GM12878 (cell line): ENCODE data around the gene LHFPL3. TPM values are rescaled to one million over a fixed set of nuclear protein-coding genes. Genes with fewer than 3 reads are reported as not detected.

Source experiments
- ATAC-seq: fragments of 200-7000 bp; cut with Tn5 transposase; 3 replicates; pipeline ENCODE4 v1.9.1; 2020; ENCODE audit warnings: mild to moderate bottlenecking, moderate library complexity
- BruUV-seq: library from RNA; stranded (reverse); fragments of 400-500 nt; replicated peaks from 2 replicates; lab custom pipeline; 2021; lab: Mats Ljungman, UMichigan
- CTCF ChIA-PET: fragments of 300-600 bp; sonication (Branson Sonifier 250); formaldehyde crosslinking; extraction: SDS; loops from one replicate; lab custom pipeline; 2021; ENCODE audit warnings: inconsistent platforms; lab: Yijun Ruan, JAX
- POLR2A ChIA-PET: fragments of 350-600 bp; formaldehyde crosslinking; extraction: SDS; loops from one replicate; lab custom pipeline; 2021; ENCODE audit warnings: inconsistent platforms; lab: Charles Lee
- RAD21 ChIA-PET: fragments of 300-600 bp; sonication (Branson Sonifier 250); formaldehyde crosslinking; loops from one replicate; lab custom pipeline; 2023; ENCODE audit warnings: antibody characterized with exemption; ENCODE audit not compliant: unreplicated experiment; lab: Charles Lee
- SMC1A ChIA-PET: fragments of 300-600 bp; sonication (Branson Sonifier 250); formaldehyde crosslinking; loops from one replicate; lab custom pipeline; 2023; ENCODE audit not compliant: unreplicated experiment, uncharacterized antibody; lab: Charles Lee
- DNase-seq: peaks from one replicate; pipeline ENCODE4 v3.0.0-alpha.2; 2011; ENCODE audit warnings: low read depth, low spot score
- FAIRE-seq: peaks from 3 replicates; lab custom pipeline; 2011; peaks lifted over from hg19 to GRCh38; lab: Jason Lieb, UNC
- H2AFZ ChIP-seq: 2 replicates; pipeline ENCODE4 v1.6.0; 2011; ENCODE audit warnings: low read depth, low read length, control low read depth; ENCODE audit not compliant: control insufficient read depth
- H3K27ac ChIP-seq: 2 replicates; pipeline ENCODE4 v1.5.1; 2011; ENCODE audit warnings: control low read depth; ENCODE audit not compliant: control insufficient read depth, insufficient read depth
- H3K27me3 ChIP-seq, 2 experiments: replicated peaks in 1 of 2; 2 replicates each; pipeline versions ENCODE4 v1.6.0 to v1.6.1; 2011; ENCODE audit warnings: low read length in 1 of 2; ENCODE audit not compliant: control insufficient read depth in 2 of 2, insufficient read depth in 2 of 2
- H3K36me3 ChIP-seq, 2 experiments: 2 replicates each; pipeline ENCODE4 v1.5.1; 2011; ENCODE audit warnings: low read length in 1 of 2; ENCODE audit not compliant: control insufficient read depth in 2 of 2, insufficient read depth in 2 of 2
- H3K4me1 ChIP-seq: 2 replicates; pipeline ENCODE4 v1.6.1; 2011; ENCODE audit warnings: mild to moderate bottlenecking, low read length, moderate library complexity, mixed read lengths; ENCODE audit not compliant: control insufficient read depth, insufficient read depth
- H3K4me2 ChIP-seq: 2 replicates; pipeline ENCODE4 v1.6.0; 2011; ENCODE audit warnings: control low read depth; ENCODE audit not compliant: control insufficient read depth, insufficient read depth
- H3K4me3 ChIP-seq: fragments of 200-600 bp; sonication (generic); 2 replicates; pipeline ENCODE4 v1.5.1; 2016
- H3K79me2 ChIP-seq: 2 replicates; pipeline ENCODE4 v1.6.0; 2011; ENCODE audit warnings: low read length; ENCODE audit not compliant: control insufficient read depth, insufficient read depth
- H3K9ac ChIP-seq: 2 replicates; pipeline ENCODE4 v1.8.0; 2011; ENCODE audit warnings: low read length, control low read depth, mixed read lengths; ENCODE audit not compliant: control insufficient read depth, insufficient read depth
- H3K9me3 ChIP-seq: replicated peaks from 3 replicates; pipeline ENCODE4 v1.5.1; 2011; ENCODE audit warnings: mild to moderate bottlenecking, low read length; ENCODE audit not compliant: control insufficient read depth, insufficient read depth
- H4K20me1 ChIP-seq: 2 replicates; pipeline ENCODE4 v1.6.0; 2011; ENCODE audit not compliant: control insufficient read depth, insufficient read depth
- CBX5 ChIP-seq: sonication (generic); IDR thresholded peaks from 2 replicates; pipeline ENCODE4 v1.6.1; 2016; ENCODE audit warnings: low read depth, moderate library complexity, mild to moderate bottlenecking, inconsistent platforms
- IKZF1 ChIP-seq: fragments of 450-650 bp; conservative IDR thresholded peaks from 2 replicates; pipeline ENCODE4 v1.6.1; 2017; ENCODE audit warnings: antibody characterized with exemption, mild to moderate bottlenecking
- NFYB ChIP-seq: IDR thresholded peaks from 2 replicates; pipeline ENCODE4 v1.6.1; 2011; ENCODE audit warnings: low read depth, mild to moderate bottlenecking, low read length, improper control_type of control experiment, moderate library complexity; ENCODE audit not compliant: insufficient read depth
- SP1 ChIP-seq: IDR thresholded peaks from one replicate; pipeline ENCODE4 v1.6.1; 2011; ENCODE audit warnings: low read depth, low read length
- TCF7 ChIP-seq: IDR thresholded peaks from 2 replicates; pipeline ENCODE4 v1.6.1; 2014; ENCODE audit warnings: antibody characterized with exemption, borderline replicate concordance
- ZNF217 ChIP-seq: fragments of 450-650 bp; IDR thresholded peaks from 2 replicates; pipeline ENCODE4 v1.6.1; 2017; ENCODE audit warnings: antibody characterized with exemption, mild to moderate bottlenecking
- WGBS: methylation state at CpG from one replicate; pipeline ENCODE4 v1.1.6; 2016; ENCODE audit warnings: low lambda C conversion rate; ENCODE audit not compliant: insufficient replicate concordance, insufficient coverage; ENCODE audit errors: missing lambda C conversion rate; 5-methylcytosine and 5-hydroxymethylcytosine counted together
- in situ Hi-C: fragments of 300-500 bp; cut with MboI; formaldehyde crosslinking; loops from 9 replicates; pipeline ENCODE4 v1.14.3; 2018; ENCODE audit warnings: mixed read lengths
- intact Hi-C: fragments of 100-400 bp; cut with micrococcal nuclease; formaldehyde crosslinking; loops from one replicate; pipeline ENCODE4 v1.14.2; 2022; ENCODE audit not compliant: unreplicated experiment
- polyA plus RNA-seq, 11 experiments: library from polyadenylated mRNA; depleted of rRNA in 4 of 11; unstranded in 6 of 11; stranded (reverse) in 5 of 11; fragments of >200 nt; fragmentation: Nextera tagmentation in 4 of 11; fragmentation: Illumina TruSeq in 1 of 11; extraction: Ambion mirVana in 4 of 11; extraction: Trizol in 1 of 11; gene quantifications; 1 replicate in 1 of 11; 2 replicates in 10 of 11; pipeline versions ENCODE4 v1.2.1 to v1.2.3, GENCODE V29; 2011 to 2016; ENCODE audit warnings: inconsistent platforms in 2 of 11, missing spikeins in 2 of 11, low read depth in 1 of 11
- total RNA-seq, 4 experiments: library from RNA; depleted of rRNA in 3 of 4; stranded (reverse); fragments of >200 nt in 3 of 4; fragmentation: Illumina TruSeq in 1 of 4; extraction: Trizol in 1 of 4; gene quantifications; 2 replicates each; pipeline versions ENCODE4 v1.2.1 to v1.2.3, GENCODE V29; 2013 to 2021
- TF ChIP-seq, protein P1 (sequence below): IDR thresholded peaks from 2 replicates; pipeline ENCODE4 v1.6.1; 2012; ENCODE audit warnings: low read depth, low read length, improper control_type of control experiment
- TF ChIP-seq, protein P2 (sequence below): IDR thresholded peaks from 2 replicates; pipeline ENCODE4 v1.6.1; 2012; ENCODE audit warnings: mild to moderate bottlenecking, low read depth, low read length

The LHFPL3 gene
- total and polyA plus RNA-seq, 10 of the 15 experiments (the other 5 are each of a cell fraction or from before 2014, with no cell fraction given), result 0.09 TPM; not detected in 9

DNA sequence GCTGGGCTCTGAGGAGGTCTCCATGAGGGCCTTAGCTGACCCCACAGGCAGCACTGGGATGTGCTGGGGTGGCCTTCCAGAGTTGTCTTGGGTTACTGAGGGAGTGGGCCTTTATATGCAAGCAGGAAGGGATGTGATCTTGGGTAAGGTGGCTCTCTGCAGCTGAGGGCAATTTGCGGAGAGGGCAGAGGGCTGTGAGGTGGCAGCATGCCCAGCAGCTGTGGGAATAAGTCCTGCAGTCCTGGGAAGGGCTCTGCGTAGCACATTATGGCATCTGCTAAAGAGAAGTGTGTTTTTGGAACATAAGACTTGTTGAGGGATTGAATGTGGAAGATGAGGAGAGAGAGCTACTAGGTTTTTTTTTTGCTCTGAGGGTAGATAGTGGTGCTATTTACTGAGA is 586.0 kb downstream of the LHFPL3 start:
- in situ Hi-C loops, result loop anchor here (10.0 kb wide), 2 partner anchors 570 to 1340 kb away; no protein-coding TSS in a partner anchor
- ChIA-PET RAD21 (interaction anchor here (0.7 to 8.9 kb wide), 4 partner anchors 10 to 52 kb away, joined by 3 to 217 read pairs (median 5); no protein-coding TSS in a partner anchor), CTCF (interaction anchor here (1.1 to 15.6 kb wide), 5 partner anchors 8 to 1340 kb away, joined by 3 to 581 read pairs (median 40); no protein-coding TSS in a partner anchor), POLR2A (no interaction called here), SMC1A (interaction anchor here (0.9 to 11.6 kb wide), 6 partner anchors 12 to 683 kb away, joined by 3 to 413 read pairs (median 6); no protein-coding TSS in a partner anchor)
- no peak overlapping the region for H3K4me3 ChIP-seq
- DNase-seq (no peak), FAIRE-seq (no peak), ATAC-seq (no peak)
- H4K20me1 ChIP-seq, result no peaks in the 10 kb centered on the region
- no peaks in the 10 kb centered on the region for H3K9me3 ChIP-seq
- no peaks in the 10 kb centered on the region for H3K79me2 ChIP-seq
- no peak overlapping the region for H3K9ac ChIP-seq
- H3K27me3 ChIP-seq, result no peaks in the 10 kb centered on the region
- H2AFZ ChIP-seq, result no peak overlapping the region
- no peak overlapping the region for H3K27ac ChIP-seq
- H3K4me2 ChIP-seq, result no peak overlapping the region
- 88% methylated on average over 2 of the region's 2 CpGs for WGBS
- intact Hi-C loops, result loop anchor here (10.0 kb wide), 2 partner anchors 150 to 1340 kb away; no protein-coding TSS in a partner anchor
- H3K36me3 ChIP-seq, result no peaks in the 10 kb centered on the region
- TF ChIP-seq, protein P1, sequence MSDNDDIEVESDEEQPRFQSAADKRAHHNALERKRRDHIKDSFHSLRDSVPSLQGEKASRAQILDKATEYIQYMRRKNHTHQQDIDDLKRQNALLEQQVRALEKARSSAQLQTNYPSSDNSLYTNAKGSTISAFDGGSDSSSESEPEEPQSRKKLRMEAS, result no peak
- TF ChIP-seq SP1 (no peak), NFYB (no peak), IKZF1 (no peak), ZNF217 (no peak), TCF7 (no peak), CBX5 (no peak)
- TF ChIP-seq, protein P2, sequence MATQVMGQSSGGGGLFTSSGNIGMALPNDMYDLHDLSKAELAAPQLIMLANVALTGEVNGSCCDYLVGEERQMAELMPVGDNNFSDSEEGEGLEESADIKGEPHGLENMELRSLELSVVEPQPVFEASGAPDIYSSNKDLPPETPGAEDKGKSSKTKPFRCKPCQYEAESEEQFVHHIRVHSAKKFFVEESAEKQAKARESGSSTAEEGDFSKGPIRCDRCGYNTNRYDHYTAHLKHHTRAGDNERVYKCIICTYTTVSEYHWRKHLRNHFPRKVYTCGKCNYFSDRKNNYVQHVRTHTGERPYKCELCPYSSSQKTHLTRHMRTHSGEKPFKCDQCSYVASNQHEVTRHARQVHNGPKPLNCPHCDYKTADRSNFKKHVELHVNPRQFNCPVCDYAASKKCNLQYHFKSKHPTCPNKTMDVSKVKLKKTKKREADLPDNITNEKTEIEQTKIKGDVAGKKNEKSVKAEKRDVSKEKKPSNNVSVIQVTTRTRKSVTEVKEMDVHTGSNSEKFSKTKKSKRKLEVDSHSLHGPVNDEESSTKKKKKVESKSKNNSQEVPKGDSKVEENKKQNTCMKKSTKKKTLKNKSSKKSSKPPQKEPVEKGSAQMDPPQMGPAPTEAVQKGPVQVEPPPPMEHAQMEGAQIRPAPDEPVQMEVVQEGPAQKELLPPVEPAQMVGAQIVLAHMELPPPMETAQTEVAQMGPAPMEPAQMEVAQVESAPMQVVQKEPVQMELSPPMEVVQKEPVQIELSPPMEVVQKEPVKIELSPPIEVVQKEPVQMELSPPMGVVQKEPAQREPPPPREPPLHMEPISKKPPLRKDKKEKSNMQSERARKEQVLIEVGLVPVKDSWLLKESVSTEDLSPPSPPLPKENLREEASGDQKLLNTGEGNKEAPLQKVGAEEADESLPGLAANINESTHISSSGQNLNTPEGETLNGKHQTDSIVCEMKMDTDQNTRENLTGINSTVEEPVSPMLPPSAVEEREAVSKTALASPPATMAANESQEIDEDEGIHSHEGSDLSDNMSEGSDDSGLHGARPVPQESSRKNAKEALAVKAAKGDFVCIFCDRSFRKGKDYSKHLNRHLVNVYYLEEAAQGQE, result no peak
- BruUV-seq, result no TSS peak
- H3K4me1 ChIP-seq, result peaks cover 4% of the 10 kb centered on the region; the same call in 1 of the 2 replicates
